SU-DHL-6 (cell line): ENCODE data around the gene ZFP64.

Experiments used
- H2AFZ ChIP-seq: fragments of 200-600 bp; sonication (generic); 2 replicates; pipeline ENCODE4 v1.6.1; 2014; ENCODE audit warnings: low read depth, mild to moderate bottlenecking, moderate library complexity, mixed read lengths, antibody characterized with exemption, low read length; ENCODE audit not compliant: severe bottlenecking
- H3F3A ChIP-seq: fragments of 200-600 bp; shearing (Covaris generic); 2 replicates; pipeline ENCODE4 v1.6.0; 2016; ENCODE audit warnings: antibody characterized with exemption, mild to moderate bottlenecking; ENCODE audit not compliant: insufficient read depth
- H3K27ac ChIP-seq: fragments of 200-600 bp; sonication (generic); 2 replicates; pipeline ENCODE4 v1.5.1; 2016; ENCODE audit warnings: low read depth, mild to moderate bottlenecking, low read length, moderate library complexity, mixed read lengths
- H3K27me3 ChIP-seq: fragments of 200-600 bp; sonication (generic), shearing (Covaris generic); 2 replicates; pipeline ENCODE4 v1.6.0; 2014; ENCODE audit warnings: mild to moderate bottlenecking, low read length
- H3K36me3 ChIP-seq: fragments of 200-600 bp; sonication (generic); 2 replicates; pipeline ENCODE4 v1.6.1; 2014; ENCODE audit warnings: mild to moderate bottlenecking, low read length, mixed read lengths
- H3K4me2 ChIP-seq: fragments of 300-600, 200-600 bp; shearing (Covaris generic), sonication (generic); 2 replicates; pipeline ENCODE4 v1.6.0; 2014; ENCODE audit warnings: low read length, low read depth, mild to moderate bottlenecking; ENCODE audit not compliant: poor library complexity, severe bottlenecking
- H3K4me3 ChIP-seq: fragments of 200-600 bp; sonication (generic); 2 replicates; pipeline ENCODE4 v1.5.1; 2014; ENCODE audit warnings: antibody characterized with exemption, low read length, mild to moderate bottlenecking, mixed read lengths; ENCODE audit not compliant: insufficient read depth, poor library complexity, severe bottlenecking
- H3K79me2 ChIP-seq: fragments of 200-600 bp; sonication (generic); 2 replicates; pipeline ENCODE4 v1.6.1; 2014; ENCODE audit warnings: mild to moderate bottlenecking, low read length, moderate library complexity; ENCODE audit not compliant: insufficient read depth
- H3K9ac ChIP-seq: fragments of 200-600 bp; sonication (generic); 2 replicates; pipeline ENCODE4 v1.7.0; 2014; ENCODE audit warnings: mild to moderate bottlenecking, low read length
- H3K9me2 ChIP-seq: fragments of 200-600 bp; sonication (generic); replicated peaks from 2 replicates; pipeline ENCODE4 v1.6.1; 2014; ENCODE audit warnings: low read length; ENCODE audit not compliant: insufficient read depth
- H3K9me3 ChIP-seq: fragments of 200-600 bp; sonication (generic); 2 replicates; pipeline ENCODE4 v1.6.1; 2014; ENCODE audit warnings: low read length, mixed read lengths; ENCODE audit not compliant: insufficient read depth
- H4K20me1 ChIP-seq: fragments of 200-600 bp; sonication (generic); 2 replicates; pipeline ENCODE4 v1.6.1; 2014; ENCODE audit warnings: low read depth, mild to moderate bottlenecking, antibody characterized with exemption, low read length, moderate library complexity, mixed read lengths
- CTCF ChIP-seq: fragments of 200-600 bp; sonication (generic); IDR thresholded peaks from one replicate; pipeline ENCODE4 v1.5.1; 2017; ENCODE audit warnings: antibody characterized with exemption, mild to moderate bottlenecking, low read length, moderate library complexity; ENCODE audit not compliant: insufficient read depth, poor library complexity, severe bottlenecking
- EZH2phosphoT487 ChIP-seq: fragments of 200-600 bp; sonication (generic), shearing (Covaris generic); conservative IDR thresholded peaks from 2 replicates; pipeline ENCODE4 v1.6.1; 2018; ENCODE audit warnings: mild to moderate bottlenecking, antibody characterized with exemption, low read length, moderate library complexity, mixed read lengths

Gene ZFP64

GRCh38 chr20:52191132-52191915, at the start of gene ZFP64:
Gene ZFP64 (minus strand): TSS chr20:52191779. CDS start chr20:52191636, 143 bp downstream.
- Histone ChIP-seq H3K4me2 (peak within 1 kb of the TSS; percentile 86), H3F3A (no peaks in the 10 kb centered on the region), H3K27ac (peak within 1 kb of the TSS; percentile 73), H3K27me3 (no peaks in the 10 kb centered on the region), H3K9ac (peak within 1 kb of the TSS; percentile 82), H3K4me3 (peak within 1 kb of the TSS; percentile 75), H3K9me3 (no peaks in the 10 kb centered on the region), H3K36me3 (no peaks in the 10 kb centered on the region), H3K9me2 (no peaks in the 10 kb centered on the region), H4K20me1 (no peaks in the 10 kb centered on the region), H3K79me2 (peaks cover 22% of the 10 kb centered on the region), H2AFZ (peak within 1 kb of the TSS; percentile 90)
- peak; percentile 50 for TF ChIP-seq CTCF
- no peak for TF ChIP-seq EZH2phosphoT487

GRCh38 chr20:52240802-52241201, 49.2 kb upstream of the ZFP64 start:
- H3K9me2 ChIP-seq, result no peaks in the 10 kb centered on the region
- no peak overlapping the region for H3K27ac ChIP-seq
- no peak overlapping the region for H3K4me3 ChIP-seq
- H2AFZ ChIP-seq, result no peak overlapping the region
- no peak overlapping the region for H3K4me2 ChIP-seq
- H3K9ac ChIP-seq, result no peak overlapping the region
- H3K9me3 ChIP-seq, result no peaks in the 10 kb centered on the region
- H4K20me1 ChIP-seq, result no peaks in the 10 kb centered on the region
- no peak for TF ChIP-seq CTCF
- TF ChIP-seq EZH2phosphoT487, result no peak
- H3K27me3 ChIP-seq, result no peaks in the 10 kb centered on the region
- no peaks in the 10 kb centered on the region for H3F3A ChIP-seq
- H3K36me3 ChIP-seq, result no peaks in the 10 kb centered on the region
- H3K79me2 ChIP-seq, result no peaks in the 10 kb centered on the region

GRCh38 chr20:52239102-52239501, 47.5 kb upstream of the ZFP64 start:
- no peak overlapping the region for H2AFZ ChIP-seq
- H3K4me3 ChIP-seq, result no peak overlapping the region
- no peaks in the 10 kb centered on the region for H3K79me2 ChIP-seq
- no peak overlapping the region for H3K9ac ChIP-seq
- H3K9me2 ChIP-seq, result no peaks in the 10 kb centered on the region
- no peaks in the 10 kb centered on the region for H3K9me3 ChIP-seq
- no peak overlapping the region for H3K4me2 ChIP-seq
- TF ChIP-seq CTCF (no peak), EZH2phosphoT487 (no peak)
- no peak overlapping the region for H3K27ac ChIP-seq
- H3F3A ChIP-seq, result no peaks in the 10 kb centered on the region
- no peaks in the 10 kb centered on the region for H3K27me3 ChIP-seq
- no peaks in the 10 kb centered on the region for H3K36me3 ChIP-seq
- H4K20me1 ChIP-seq, result no peaks in the 10 kb centered on the region
